GM12878 (cell line): ENCODE data around the gene TEC. TPM values are rescaled to one million over a fixed set of nuclear protein-coding genes. Genes with fewer than 3 reads are reported as not detected.
"Not testable (repeated sequence)": the region's sequence is repeated elsewhere in the genome, so short reads cannot be mapped to it uniquely, and the experiment has no call there.

Experiments
- ATAC-seq: fragments of 200-7000 bp; cut with Tn5 transposase; 3 replicates; pipeline ENCODE4 v1.9.1; 2020; ENCODE audit warnings: mild to moderate bottlenecking, moderate library complexity
- BruUV-seq: library from RNA; stranded (reverse); fragments of 400-500 nt; replicated peaks from 2 replicates; lab custom pipeline; 2021; lab: Mats Ljungman, UMichigan
- CTCF ChIA-PET: fragments of 300-600 bp; sonication (Branson Sonifier 250); formaldehyde crosslinking; extraction: SDS; loops from one replicate; lab custom pipeline; 2021; ENCODE audit warnings: inconsistent platforms; lab: Yijun Ruan, JAX
- POLR2A ChIA-PET: fragments of 350-600 bp; formaldehyde crosslinking; extraction: SDS; loops from one replicate; lab custom pipeline; 2021; ENCODE audit warnings: inconsistent platforms; lab: Charles Lee
- RAD21 ChIA-PET: fragments of 300-600 bp; sonication (Branson Sonifier 250); formaldehyde crosslinking; loops from one replicate; lab custom pipeline; 2023; ENCODE audit warnings: antibody characterized with exemption; ENCODE audit not compliant: unreplicated experiment; lab: Charles Lee
- SMC1A ChIA-PET: fragments of 300-600 bp; sonication (Branson Sonifier 250); formaldehyde crosslinking; loops from one replicate; lab custom pipeline; 2023; ENCODE audit not compliant: unreplicated experiment, uncharacterized antibody; lab: Charles Lee
- DNase-seq: peaks from one replicate; pipeline ENCODE4 v3.0.0-alpha.2; 2011; ENCODE audit warnings: low read depth, low spot score
- FAIRE-seq: peaks from 3 replicates; lab custom pipeline; 2011; peaks lifted over from hg19 to GRCh38; lab: Jason Lieb, UNC
- H2AFZ ChIP-seq: 2 replicates; pipeline ENCODE4 v1.6.0; 2011; ENCODE audit warnings: low read depth, low read length, control low read depth; ENCODE audit not compliant: control insufficient read depth
- H3K27ac ChIP-seq: 2 replicates; pipeline ENCODE4 v1.5.1; 2011; ENCODE audit warnings: control low read depth; ENCODE audit not compliant: control insufficient read depth, insufficient read depth
- H3K27me3 ChIP-seq, 2 experiments: replicated peaks in 1 of 2; 2 replicates each; pipeline versions ENCODE4 v1.6.0 to v1.6.1; 2011; ENCODE audit warnings: low read length in 1 of 2; ENCODE audit not compliant: control insufficient read depth in 2 of 2, insufficient read depth in 2 of 2
- H3K36me3 ChIP-seq, 2 experiments: 2 replicates each; pipeline ENCODE4 v1.5.1; 2011; ENCODE audit warnings: low read length in 1 of 2; ENCODE audit not compliant: control insufficient read depth in 2 of 2, insufficient read depth in 2 of 2
- H3K4me1 ChIP-seq: 2 replicates; pipeline ENCODE4 v1.6.1; 2011; ENCODE audit warnings: mild to moderate bottlenecking, low read length, moderate library complexity, mixed read lengths; ENCODE audit not compliant: control insufficient read depth, insufficient read depth
- H3K4me2 ChIP-seq: 2 replicates; pipeline ENCODE4 v1.6.0; 2011; ENCODE audit warnings: control low read depth; ENCODE audit not compliant: control insufficient read depth, insufficient read depth
- H3K4me3 ChIP-seq: fragments of 200-600 bp; sonication (generic); 2 replicates; pipeline ENCODE4 v1.5.1; 2016
- H3K79me2 ChIP-seq: 2 replicates; pipeline ENCODE4 v1.6.0; 2011; ENCODE audit warnings: low read length; ENCODE audit not compliant: control insufficient read depth, insufficient read depth
- H3K9ac ChIP-seq: 2 replicates; pipeline ENCODE4 v1.8.0; 2011; ENCODE audit warnings: low read length, control low read depth, mixed read lengths; ENCODE audit not compliant: control insufficient read depth, insufficient read depth
- H3K9me3 ChIP-seq: replicated peaks from 3 replicates; pipeline ENCODE4 v1.5.1; 2011; ENCODE audit warnings: mild to moderate bottlenecking, low read length; ENCODE audit not compliant: control insufficient read depth, insufficient read depth
- H4K20me1 ChIP-seq: 2 replicates; pipeline ENCODE4 v1.6.0; 2011; ENCODE audit not compliant: control insufficient read depth, insufficient read depth
- ASH2L ChIP-seq: fragments of 300-600, 200-600 bp; sonication (generic); IDR thresholded peaks from 2 replicates; pipeline ENCODE4 v1.6.1; 2017; ENCODE audit warnings: low read depth, mild to moderate bottlenecking, borderline replicate concordance
- BACH1 ChIP-seq: fragments of 450-650 bp; IDR thresholded peaks from 2 replicates; pipeline ENCODE4 v1.6.1; 2017; ENCODE audit warnings: mild to moderate bottlenecking, borderline replicate concordance
- BCL11A ChIP-seq: IDR thresholded peaks from 2 replicates; pipeline ENCODE4 v1.6.1; 2011; ENCODE audit warnings: low read depth, low read length
- BMI1 ChIP-seq: fragments of 450-650 bp; IDR thresholded peaks from 2 replicates; pipeline ENCODE4 v1.6.1; 2016; ENCODE audit warnings: mild to moderate bottlenecking, moderate library complexity, borderline replicate concordance
- GABPA ChIP-seq: IDR thresholded peaks from 2 replicates; pipeline ENCODE4 v1.6.1; 2014; ENCODE audit warnings: antibody characterized with exemption, low read depth, mild to moderate bottlenecking, inconsistent platforms
- NKRF ChIP-seq: fragments of 450-650 bp; conservative IDR thresholded peaks from 2 replicates; pipeline ENCODE4 v1.6.1; 2017; ENCODE audit warnings: mild to moderate bottlenecking, moderate library complexity
- NRF1 ChIP-seq: conservative IDR thresholded peaks from 2 replicates; pipeline ENCODE4 v1.6.1; 2011; ENCODE audit warnings: mild to moderate bottlenecking, low read depth, low read length, improper control_type of control experiment
- PBX3 ChIP-seq: IDR thresholded peaks from 2 replicates; pipeline ENCODE4 v1.6.1; 2011; ENCODE audit warnings: mild to moderate bottlenecking, low read depth, low read length, moderate library complexity; ENCODE audit not compliant: insufficient replicate concordance
- PRDM15 ChIP-seq: fragments of 450-650 bp; formaldehyde crosslinking; IDR thresholded peaks from 2 replicates; pipeline ENCODE4 v1.4.0; 2020; ENCODE audit warnings: mild to moderate bottlenecking, moderate library complexity
- TCF7 ChIP-seq: IDR thresholded peaks from 2 replicates; pipeline ENCODE4 v1.6.1; 2014; ENCODE audit warnings: antibody characterized with exemption, borderline replicate concordance
- WGBS: methylation state at CpG from one replicate; pipeline ENCODE4 v1.1.6; 2016; ENCODE audit warnings: low lambda C conversion rate; ENCODE audit not compliant: insufficient replicate concordance, insufficient coverage; ENCODE audit errors: missing lambda C conversion rate; 5-methylcytosine and 5-hydroxymethylcytosine counted together
- in situ Hi-C: fragments of 300-500 bp; cut with MboI; formaldehyde crosslinking; loops from 9 replicates; pipeline ENCODE4 v1.14.3; 2018; ENCODE audit warnings: mixed read lengths
- intact Hi-C: fragments of 100-400 bp; cut with micrococcal nuclease; formaldehyde crosslinking; loops from one replicate; pipeline ENCODE4 v1.14.2; 2022; ENCODE audit not compliant: unreplicated experiment
- polyA plus RNA-seq, 11 experiments: library from polyadenylated mRNA; depleted of rRNA in 4 of 11; unstranded in 6 of 11; stranded (reverse) in 5 of 11; fragments of >200 nt; fragmentation: Nextera tagmentation in 4 of 11; fragmentation: Illumina TruSeq in 1 of 11; extraction: Ambion mirVana in 4 of 11; extraction: Trizol in 1 of 11; gene quantifications; 1 replicate in 1 of 11; 2 replicates in 10 of 11; pipeline versions ENCODE4 v1.2.1 to v1.2.3, GENCODE V29; 2011 to 2016; ENCODE audit warnings: inconsistent platforms in 2 of 11, missing spikeins in 2 of 11, low read depth in 1 of 11
- total RNA-seq, 4 experiments: library from RNA; depleted of rRNA in 3 of 4; stranded (reverse); fragments of >200 nt in 3 of 4; fragmentation: Illumina TruSeq in 1 of 4; extraction: Trizol in 1 of 4; gene quantifications; 2 replicates each; pipeline versions ENCODE4 v1.2.1 to v1.2.3, GENCODE V29; 2013 to 2021

TEC gene
- total and polyA plus RNA-seq, 10 of the 15 experiments (the other 5 are each of a cell fraction or from before 2014, with no cell fraction given) = 7.4 to 27.2 (median 17.1) TPM

GRCh38 chr4:48295116-48295515, 25.5 kb upstream of the TEC start:
- ChIA-PET POLR2A (no interaction called here), SMC1A (interaction anchor here (0.7 to 1.4 kb wide), 4 partner anchors 10 to 261 kb away, joined by 3 to 4 read pairs (median 4); no protein-coding TSS in a partner anchor), RAD21 (no interaction called here), CTCF (interaction anchor here (1.2 to 3.6 kb wide), 2 partner anchors 20 to 260 kb away, joined by 3 to 9 read pairs; no protein-coding TSS in a partner anchor)
- Histone ChIP-seq H3K27ac (no peak overlapping the region), H4K20me1 (no peaks in the 10 kb centered on the region), H3K79me2 (no peaks in the 10 kb centered on the region), H3K36me3 (no peaks in the 10 kb centered on the region), H3K27me3 (no peaks in the 10 kb centered on the region), H3K4me3 (no peak overlapping the region), H3K9ac (no peak overlapping the region), H3K4me1 (peaks cover 7% of the 10 kb centered on the region)
- in situ Hi-C loops (no loop called here), intact Hi-C loops (no loop called here)
- no peak for FAIRE-seq
- ATAC-seq = no peak
- no peak for TF ChIP-seq PBX3
- TF ChIP-seq NKRF = no peak
- TF ChIP-seq GABPA = no peak
- TF ChIP-seq TCF7 = no peak
- no peak for TF ChIP-seq ASH2L
- no peak for TF ChIP-seq NRF1
- TF ChIP-seq BCL11A = no peak
- no peak for TF ChIP-seq BMI1
- no peak for TF ChIP-seq BACH1
- TF ChIP-seq PRDM15 (CRISPR knock-in tag) = no peak
- TF ChIP-seq, all 136 proteins: peak for 0
- H3K4me2 ChIP-seq = no peak overlapping the region
- BruUV-seq = no TSS peak
- DNase-seq = no peak
- no peaks in the 10 kb centered on the region for H3K9me3 ChIP-seq
- H2AFZ ChIP-seq = no peak overlapping the region

- WGBS = 96% methylated on average over 17 of the region's 40 CpGs
- DNase-seq, H3K4me1 ChIP-seq, H3K9ac ChIP-seq, H3K36me3 ChIP-seq, H4K20me1 ChIP-seq, H3K4me3 ChIP-seq, H3K27ac ChIP-seq, BruUV-seq, H2AFZ ChIP-seq, ATAC-seq, H3K79me2 ChIP-seq, FAIRE-seq, H3K9me3 ChIP-seq, POLR2A ChIA-PET, H3K27me3 ChIP-seq, SMC1A ChIA-PET, in situ Hi-C loops, RAD21 ChIA-PET, H3K4me2 ChIP-seq: not testable (repeated sequence)
- CTCF ChIA-PET = interaction anchor here (0.7 kb wide), 1 partner anchor 183 kb away, joined by 3 read pairs; no protein-coding TSS in a partner anchor
- intact Hi-C loops = loop anchor here (5.0 kb wide), 1 partner anchor 165 kb away; no protein-coding TSS in a partner anchor
These were observed 22.7 kb upstream of the TEC start for GRCh38 chr4:48292218-48292790.
